ENCODE results near the gene ZNF579. TPM values are rescaled to one million over a fixed set of nuclear protein-coding genes. Genes with fewer than 3 reads are reported as not detected.

ZNF579 gene
- total and polyA plus RNA-seq, 2 of the 8 experiments (the other 6 are each of a cell fraction or from before 2014, with no cell fraction given) = 10.0 to 18.9 TPM

DNA sequence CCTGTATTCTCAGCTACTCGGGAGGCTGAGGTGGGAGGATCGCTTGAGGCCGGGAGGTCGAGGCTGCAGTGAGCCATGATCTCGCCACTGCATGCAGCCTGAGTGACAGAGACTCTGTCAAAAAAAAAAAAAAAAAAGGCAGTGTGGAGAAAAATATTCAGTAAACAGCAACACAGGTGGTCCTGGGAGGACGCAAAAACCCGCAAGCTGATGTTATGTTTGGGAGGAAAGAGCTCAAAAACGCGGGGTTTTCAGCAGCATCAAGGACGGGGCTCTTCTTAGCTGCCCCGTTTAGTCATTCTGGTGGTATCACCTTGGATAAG lies 44.3 kb upstream of the ZNF579 start:
- Histone ChIP-seq H3K4me2 (ENCODE audit: insufficient read depth in 1 of 2, low read depth in 2 of 2, low read length in 2 of 2) (peak overlapping the region; percentile 50 to 80), H3K79me1 (ENCODE audit: low read depth, low read length) (no peaks in the 10 kb centered on the region), H3K27ac (ENCODE audit: low read depth, low read length) (no peak overlapping the region), H2BK120ac (replicated peaks; ENCODE audit: low read depth, low read length) (no peak overlapping the region), H4K8ac (ENCODE audit: extremely low read depth, insufficient read depth, low read length) (no peak overlapping the region), H3K18ac (ENCODE audit: extremely low read depth, low read length) (no peak overlapping the region), H3K4me3 (ENCODE audit: extremely low read depth in 1 of 4, insufficient read depth in 2 of 4, low read depth in 3 of 4, low read length in 4 of 4) (peak overlapping the region in 3 of 4 experiments; percentile 6 to 95 (median 80); a peak in 3 of 8 replicates), H4K91ac (replicated peaks; ENCODE audit: insufficient read length, low read length) (no peak overlapping the region), H3K36me3 (ENCODE audit: control insufficient read depth in 2 of 4, insufficient read depth in 4 of 4, low read length in 3 of 4) (peaks cover 0 to 11% (median 1%) of the 10 kb centered on the region in 4 experiments; a peak in 4 of 8 replicates), H2BK15ac (ENCODE audit: low read length) (no peak overlapping the region), H3K27me3 (replicated peaks in 1 of 4; ENCODE audit: control insufficient read depth in 3 of 4, extremely low read depth in 1 of 4, insufficient read depth in 3 of 4, low read length in 3 of 4) (no peaks in the 10 kb centered on the region), H4K5ac (ENCODE audit: insufficient read length, low read depth, low read length) (no peak overlapping the region), H3K14ac (ENCODE audit: insufficient read length) (no peak overlapping the region), H3K4me1 (replicated peaks in 1 of 4; ENCODE audit: control insufficient read depth in 3 of 4, insufficient read depth in 4 of 4, low read length in 3 of 4) (peaks cover 0 to 3% (median 0%) of the 10 kb centered on the region in 4 experiments; a peak in 3 of 7 replicates), H3K9ac (replicated peaks in 1 of 4; ENCODE audit: extremely low read depth in 1 of 4, low read depth in 3 of 4, low read length in 3 of 4) (peak overlapping the region in 1 of 4 experiments; percentile 14; a peak in 1 of 7 replicates), H3K23me2 (ENCODE audit: low read depth, low read length) (no peaks in the 10 kb centered on the region), H3K9me3 (ENCODE audit: insufficient read depth in 2 of 2, low read depth in 1 of 2, low read length in 1 of 2) (no peaks in the 10 kb centered on the region), H2BK20ac (ENCODE audit: low read length) (no peak overlapping the region), H2BK12ac (ENCODE audit: low read depth, low read length) (no peak overlapping the region), H3K79me2 (ENCODE audit: control insufficient read depth in 1 of 2, insufficient read depth in 2 of 2, low read length in 2 of 2) (no peaks in the 10 kb centered on the region), H2AFZ (ENCODE audit: low read length) (peak overlapping the region; percentile 94), H2BK5ac (ENCODE audit: low read depth, low read length) (no peak overlapping the region), H4K20me1 (replicated peaks in 1 of 2; ENCODE audit: control insufficient read depth in 1 of 2, insufficient read depth in 2 of 2, low read length in 2 of 2) (peaks cover 1 to 5% of the 10 kb centered on the region in 2 experiments), H3K56ac (replicated peaks; ENCODE audit: insufficient read length, low read depth, low read length) (no peak overlapping the region), H2AK5ac (ENCODE audit: low read depth, low read length) (no peak overlapping the region), H3K23ac (ENCODE audit: insufficient read length) (no peak overlapping the region), H3K4ac (replicated peaks; ENCODE audit: insufficient read length, low read depth, low read length) (no peak overlapping the region)
- no peak for FAIRE-seq
- 78% methylated on average over 10 of the region's 11 CpGs; no CpG with 5 or more reads in 1 of the 2 experiments for WGBS, 2 experiments (ENCODE audit: extremely low coverage in 1 of 2, insufficient coverage in 1 of 2, insufficient read length in 1 of 2, insufficient replicate concordance in 2 of 2, low coverage in 1 of 2, low lambda C conversion rate in 2 of 2, missing lambda C conversion rate in 1 of 2)
- DNase-seq (ENCODE audit: low read depth in 1 of 2, low spot score in 2 of 2) = no peak
- ChIA-PET CTCF (ENCODE audit: partially characterized antibody) (interaction anchor here (0.6 to 8.0 kb wide), 4 partner anchors 7 to 551 kb away, joined by 3 to 38 read pairs (median 6); partner anchors contain the start of gene GALP), POLR2A (ENCODE audit: partially characterized antibody) (interaction anchor here (0.6 to 6.8 kb wide), 15 partner anchors 9 to 366 kb away, joined by 3 to 25 read pairs (median 5); partner anchors contain the start of genes CCDC106, FIZ1, ZNF524 and ZNF581)
- no peak for TF ChIP-seq MAFK (IDR thresholded peaks at IDR 0.05; ENCODE audit: low read depth, low read length)
- TF ChIP-seq KDM1A (IDR thresholded peaks at IDR 0.05; ENCODE audit: borderline replicate concordance, low read length) = 0 out of 2 replicates have a peak, but pooled peaks have one; percentile 34

Measured in H1 (cell line).